Stomach (tissue), 9 donors: ENCODE results near the gene IGSF9B. TPM values are rescaled to one million over a fixed set of nuclear protein-coding genes. Genes with fewer than 3 reads are reported as not detected.

ENCODE experiments used
- DNase-seq, 2 donors: peaks; one replicate each; pipeline versions ENCODE4 v3.0.0 to v3.0.0-alpha.2; 2013 to 2019
- H3K27ac ChIP-seq, 5 donors: fragments of 200-600 bp in 4 of 5; sonication (generic) in 4 of 5; one replicate each; pipeline ENCODE4 v1.5.1; 2013 to 2019; ENCODE audit warnings: mild to moderate bottlenecking in 1 of 5, moderate library complexity in 1 of 5
- H3K27me3 ChIP-seq, 3 donors: fragments of 200-600 bp; sonication (generic); one replicate each; pipeline ENCODE4 v1.5.1; 2017 to 2019; ENCODE audit warnings: mixed run types in 1 of 3
- H3K36me3 ChIP-seq, 4 donors: fragments of 200-600 bp; sonication (generic); 1 replicate in 3 of 4; 2 replicates in 1 of 4; pipeline ENCODE4 v1.5.1; 2016 to 2019
- H3K4me1 ChIP-seq, 4 donors: fragments of 200-600 bp; sonication (generic); one replicate each; pipeline ENCODE4 v1.5.1; 2016 to 2019
- H3K4me3 ChIP-seq, 4 donors: fragments of 200-600 bp; sonication (generic) in 3 of 4; one replicate each; pipeline ENCODE4 v1.5.1; 2016 to 2019; ENCODE audit warnings: mild to moderate bottlenecking in 1 of 4
- H3K9me3 ChIP-seq, 4 donors: fragments of 200-600 bp; sonication (generic); one replicate each; pipeline ENCODE4 v1.5.1; 2016 to 2019
- CTCF ChIP-seq, 7 experiments: fragments of 450-650 bp in 4 of 7; fragments of 200-600 bp in 3 of 7; sonication (generic) in 3 of 7; IDR thresholded peaks; one replicate each; pipeline ENCODE4 v1.5.1; 2016 to 2019; ENCODE audit warnings: antibody characterized with exemption in 7 of 7, control low read depth in 2 of 7, mild to moderate bottlenecking in 1 of 7
- EP300 ChIP-seq: sonication (generic); formaldehyde crosslinking; IDR thresholded peaks from one replicate; pipeline ENCODE4 v1.6.1; 2017; ENCODE audit warnings: antibody characterized with exemption
- POLR2A ChIP-seq, 4 donors: fragments of 450-650 bp; IDR thresholded peaks; one replicate each; pipeline ENCODE4 v1.6.1; 2016; ENCODE audit warnings: antibody characterized with exemption in 4 of 4, control low read depth in 2 of 4, mild to moderate bottlenecking in 1 of 4, moderate library complexity in 1 of 4
- POLR2AphosphoS5 ChIP-seq, 3 donors: sonication (generic); formaldehyde crosslinking; IDR thresholded peaks; one replicate each; pipeline ENCODE4 v1.6.1; 2016; ENCODE audit warnings: antibody characterized with exemption in 3 of 3
- WGBS, 5 donors: extraction: QIAGEN DNeasy Blood & Tissue Kit in 3 of 5; methylation state at CpG; one replicate each; pipeline versions ENCODE4 v1.1.5 to v1.1.7; 2013 to 2018; 5-methylcytosine and 5-hydroxymethylcytosine counted together
- intact Hi-C: fragments of 100-400 bp; cut with DNase I; formaldehyde crosslinking; loops from one replicate; pipeline ENCODE4 v1.15.1; 2023; ENCODE audit warnings: low total_unique reads
- polyA plus RNA-seq, 3 donors: library from polyadenylated mRNA; stranded (reverse); fragments of 200-250 nt; gene quantifications; one replicate each; pipeline ENCODE4 v1.2.3, GENCODE V29; 2013
- total RNA-seq, 5 donors: library from RNA; depleted of rRNA; stranded (reverse); fragments of >200 nt; gene quantifications; one replicate each; pipeline versions ENCODE4 v1.1.0 to v1.2.3, GENCODE V29; 2014 to 2016
- donor health status: healthy with polysubstance abuse.
- donor health status: Bipolar disorder and iron deficiency.
- donor health status: healthy.

The IGSF9B gene
- total and polyA plus RNA-seq, 8 donors, result 0.44 to 22.3 (median 4.6) TPM; not detected in 1

GRCh38 chr11:133893381-133893780, 63.4 kb downstream of the IGSF9B start:
- peaks cover 0 to 11% (median 0%) of the 10 kb centered on the region in 4 donors for H3K4me1 ChIP-seq
- intact Hi-C loops, result no loop called here
- no peaks in the 10 kb centered on the region for H3K9me3 ChIP-seq
- DNase-seq, result no peak
- H3K27me3 ChIP-seq, result peaks cover 0 to 6% (median 0%) of the 10 kb centered on the region in 3 donors
- no peak for TF ChIP-seq POLR2AphosphoS5 (IDR thresholded peaks at IDR 0.05)
- no peak for TF ChIP-seq CTCF (IDR thresholded peaks at IDR 0.05)
- no peak for TF ChIP-seq EP300
- TF ChIP-seq POLR2A (IDR thresholded peaks at IDR 0.05), result no peak
- no peak overlapping the region for H3K4me3 ChIP-seq
- peaks cover 0 to 6% (median 0%) of the 10 kb centered on the region in 4 donors for H3K36me3 ChIP-seq
- no peak overlapping the region for H3K27ac ChIP-seq
- 63 to 78% (median 75%) methylated on average over 12 to 14 of the region's 14 CpGs for whole genome bisulfite sequencing, 5 donors

GRCh38 chr11:133892584-133893380, 64.0 kb downstream of the IGSF9B start:
- Histone ChIP-seq H3K36me3 (peaks cover 0 to 6% (median 0%) of the 10 kb centered on the region in 4 donors), H3K4me1 (peaks cover 0 to 11% (median 0%) of the 10 kb centered on the region in 4 donors), H3K9me3 (no peaks in the 10 kb centered on the region), H3K27me3 (peaks cover 0 to 6% (median 0%) of the 10 kb centered on the region in 3 donors), H3K4me3 (no peak overlapping the region), H3K27ac (no peak overlapping the region)
- intact Hi-C loops, result no loop called here
- TF ChIP-seq CTCF (IDR thresholded peaks at IDR 0.05), result no peak
- no peak for TF ChIP-seq POLR2A (IDR thresholded peaks at IDR 0.05)
- TF ChIP-seq POLR2AphosphoS5 (IDR thresholded peaks at IDR 0.05), result no peak
- no peak for TF ChIP-seq EP300
- DNase-seq, result no peak
- WGBS, 5 donors, result 78 to 85% (median 83%) methylated on average over 19 of the region's 19 CpGs

GRCh38 chr11:133892126-133892525, 64.6 kb downstream of the IGSF9B start:
- TF ChIP-seq POLR2AphosphoS5 (IDR thresholded peaks at IDR 0.05) (no peak), POLR2A (IDR thresholded peaks at IDR 0.05) (no peak), EP300 (no peak), CTCF (IDR thresholded peaks at IDR 0.05) (no peak)
- intact Hi-C loops, result no loop called here
- WGBS, 5 donors, result 72 to 79% (median 77%) methylated on average over 8 of the region's 8 CpGs

GRCh38 chr11:133889893-133890292, 66.9 kb downstream of the IGSF9B start:
- intact Hi-C loops, result no loop called here
- WGBS, 5 donors, result 83 to 93% (median 83%) methylated on average over 3 of the region's 3 CpGs
- DNase-seq, result no peak
- Histone ChIP-seq H3K27ac (no peak overlapping the region), H3K36me3 (no peaks in the 10 kb centered on the region), H3K4me3 (no peak overlapping the region), H3K9me3 (no peaks in the 10 kb centered on the region), H3K27me3 (peaks cover 0 to 6% (median 0%) of the 10 kb centered on the region in 3 donors), H3K4me1 (peaks cover 0 to 8% (median 0%) of the 10 kb centered on the region in 4 donors)
- TF ChIP-seq EP300 (no peak), CTCF (IDR thresholded peaks at IDR 0.05) (no peak), POLR2A (IDR thresholded peaks at IDR 0.05) (no peak), POLR2AphosphoS5 (IDR thresholded peaks at IDR 0.05) (no peak)

More at GRCh38 chr11:133892126-133892525, 64.6 kb downstream of the IGSF9B start:
- DNase-seq, result no peak
- H3K9me3 ChIP-seq, result no peaks in the 10 kb centered on the region
- no peak overlapping the region for H3K27ac ChIP-seq
- H3K4me3 ChIP-seq, result no peak overlapping the region
- H3K4me1 ChIP-seq, result peaks cover 0 to 11% (median 0%) of the 10 kb centered on the region in 4 donors
- peaks cover 0 to 6% (median 0%) of the 10 kb centered on the region in 3 donors for H3K27me3 ChIP-seq
- H3K36me3 ChIP-seq, result peaks cover 0 to 2% (median 0%) of the 10 kb centered on the region in 4 donors
